Karpas-422 (cell line): ENCODE data around the gene RAB40B. TPM values are rescaled to one million over a fixed set of nuclear protein-coding genes. Genes with fewer than 3 reads are reported as not detected.

ENCODE experiments used
- DNase-seq: peaks from one replicate; pipeline ENCODE4 v3.0.0-alpha.2; 2015
- H2AFZ ChIP-seq: fragments of 200-600 bp; sonication (generic); 2 replicates; pipeline ENCODE4 v1.6.1; 2014; ENCODE audit warnings: antibody characterized with exemption, low read length, mixed read lengths
- H3K27ac ChIP-seq: fragments of 200-600 bp; sonication (generic); 2 replicates; pipeline ENCODE4 v1.5.1; 2014; ENCODE audit warnings: mild to moderate bottlenecking, low read length, moderate library complexity
- H3K27me3 ChIP-seq: fragments of 200-600 bp; sonication (generic); 2 replicates; pipeline ENCODE4 v1.6.1; 2014; ENCODE audit warnings: low read length, mixed read lengths
- H3K36me3 ChIP-seq: fragments of 200-600 bp; sonication (generic); 2 replicates; pipeline ENCODE4 v1.6.1; 2014; ENCODE audit warnings: low read length, mixed read lengths; ENCODE audit not compliant: insufficient read depth
- H3K4me1 ChIP-seq: fragments of 200-600 bp; sonication (generic); 2 replicates; pipeline ENCODE4 v1.6.1; 2014; ENCODE audit warnings: mild to moderate bottlenecking, low read length, mixed read lengths
- H3K4me2 ChIP-seq: fragments of 200-600 bp; sonication (generic); 2 replicates; pipeline ENCODE4 v1.6.1; 2014; ENCODE audit warnings: low read length, low read depth, mild to moderate bottlenecking; ENCODE audit not compliant: poor library complexity, severe bottlenecking
- H3K4me3 ChIP-seq: fragments of 200-600 bp; sonication (generic); 2 replicates; pipeline ENCODE4 v1.5.1; 2014; ENCODE audit warnings: mild to moderate bottlenecking, antibody characterized with exemption, low read length, mixed read lengths
- H3K79me2 ChIP-seq: fragments of 200-600 bp; sonication (generic); 2 replicates; pipeline ENCODE4 v1.6.1; 2014; ENCODE audit warnings: mild to moderate bottlenecking, low read length, mixed read lengths
- H3K9ac ChIP-seq: fragments of 200-600 bp; sonication (generic); 2 replicates; pipeline ENCODE4 v1.6.0; 2014; ENCODE audit warnings: low read length
- H3K9me2 ChIP-seq: fragments of 200-600 bp; sonication (generic), shearing (Covaris generic); replicated peaks from 2 replicates; pipeline ENCODE4 v1.6.0; 2014; ENCODE audit warnings: mild to moderate bottlenecking, low read length, moderate library complexity; ENCODE audit not compliant: insufficient read depth
- H3K9me3 ChIP-seq: fragments of 300-700, 200-600 bp; sonication (generic); 2 replicates; pipeline ENCODE4 v1.6.1; 2014; ENCODE audit warnings: low read length, mixed read lengths
- H4K20me1 ChIP-seq: fragments of 200-600 bp; sonication (generic); 2 replicates; pipeline ENCODE4 v1.6.1; 2014; ENCODE audit warnings: mild to moderate bottlenecking, antibody characterized with exemption, low read length, low read depth; ENCODE audit not compliant: insufficient read depth
- total RNA-seq: library from RNA; depleted of rRNA; stranded (reverse); fragments of >200 nt; shearing (Covaris generic); gene quantifications from 2 replicates; pipeline ENCODE4 v1.2.3, GENCODE V29; 2014; ENCODE audit warnings: low replicate concordance

The RAB40B gene
- total RNA-seq, 1 experiment from 2014 or later, result 1.7 TPM

GRCh38 chr17:82689077-82689476, 9.4 kb downstream of the RAB40B start:
- no peaks in the 10 kb centered on the region for H3K4me1 ChIP-seq
- H3K9me2 ChIP-seq, result no peaks in the 10 kb centered on the region
- no peaks in the 10 kb centered on the region for H3K9me3 ChIP-seq
- H3K79me2 ChIP-seq, result no peaks in the 10 kb centered on the region
- H3K27me3 ChIP-seq, result no peaks in the 10 kb centered on the region
- no peak overlapping the region for H3K4me2 ChIP-seq
- no peak overlapping the region for H2AFZ ChIP-seq
- no peak overlapping the region for H3K9ac ChIP-seq
- H3K27ac ChIP-seq, result no peak overlapping the region
- no peak for DNase-seq
- H4K20me1 ChIP-seq, result no peaks in the 10 kb centered on the region
- H3K36me3 ChIP-seq, result no peaks in the 10 kb centered on the region; the same call in 1 of the 2 replicates
- no peak overlapping the region for H3K4me3 ChIP-seq

GRCh38 chr17:82687871-82688270, 10.6 kb downstream of the RAB40B start:
- H3K27me3 ChIP-seq, result no peaks in the 10 kb centered on the region
- H3K9me3 ChIP-seq, result no peaks in the 10 kb centered on the region
- no peaks in the 10 kb centered on the region for H3K36me3 ChIP-seq
- no peak overlapping the region for H3K4me2 ChIP-seq
- no peak overlapping the region for H3K4me3 ChIP-seq
- H4K20me1 ChIP-seq, result no peaks in the 10 kb centered on the region
- no peak overlapping the region for H3K9ac ChIP-seq
- no peaks in the 10 kb centered on the region for H3K9me2 ChIP-seq
- no peak for DNase-seq
- H3K27ac ChIP-seq, result no peak overlapping the region
- no peaks in the 10 kb centered on the region for H3K4me1 ChIP-seq
- no peaks in the 10 kb centered on the region for H3K79me2 ChIP-seq
- no peak overlapping the region for H2AFZ ChIP-seq

- H4K20me1 ChIP-seq, result no peaks in the 10 kb centered on the region
- H3K27ac ChIP-seq, result no peak overlapping the region
- DNase-seq, result no peak
Observed at GRCh38 chr17:82687375-82687861, 11.1 kb downstream of the RAB40B start.

GRCh38 chr17:82686366-82687324, 11.9 kb downstream of the RAB40B start:
- no peak overlapping the region for H2AFZ ChIP-seq
- DNase-seq, result no peak
- H3K9me3 ChIP-seq, result peaks cover 3% of the 10 kb centered on the region; the same call in 1 of the 2 replicates
- H3K27me3 ChIP-seq, result no peaks in the 10 kb centered on the region
- H3K79me2 ChIP-seq, result no peaks in the 10 kb centered on the region
- no peak overlapping the region for H3K4me2 ChIP-seq
- H3K4me3 ChIP-seq, result no peak overlapping the region
- H3K9me2 ChIP-seq, result no peaks in the 10 kb centered on the region
- H3K4me1 ChIP-seq, result no peaks in the 10 kb centered on the region
- H3K27ac ChIP-seq, result no peak overlapping the region
- no peak overlapping the region for H3K9ac ChIP-seq
- no peaks in the 10 kb centered on the region for H4K20me1 ChIP-seq
- H3K36me3 ChIP-seq, result no peaks in the 10 kb centered on the region

More at GRCh38 chr17:82687375-82687861, 11.1 kb downstream of the RAB40B start:
- no peak overlapping the region for H3K4me3 ChIP-seq
- no peak overlapping the region for H3K4me2 ChIP-seq
- no peaks in the 10 kb centered on the region for H3K36me3 ChIP-seq
- no peaks in the 10 kb centered on the region for H3K79me2 ChIP-seq
- H3K9me2 ChIP-seq, result no peaks in the 10 kb centered on the region
- H3K27me3 ChIP-seq, result no peaks in the 10 kb centered on the region
- H3K9me3 ChIP-seq, result no peaks in the 10 kb centered on the region; the same call in 1 of the 2 replicates
- no peak overlapping the region for H2AFZ ChIP-seq
- H3K9ac ChIP-seq, result no peak overlapping the region
- no peaks in the 10 kb centered on the region for H3K4me1 ChIP-seq

GRCh38 chr17:82685291-82685690, 13.2 kb downstream of the RAB40B start:
- Histone ChIP-seq H3K4me2 (no peak overlapping the region), H3K27ac (no peak overlapping the region), H3K36me3 (no peaks in the 10 kb centered on the region), H4K20me1 (no peaks in the 10 kb centered on the region), H3K9me3 (peaks cover 8% of the 10 kb centered on the region), H2AFZ (no peak overlapping the region), H3K9ac (no peak overlapping the region), H3K79me2 (no peaks in the 10 kb centered on the region), H3K27me3 (no peaks in the 10 kb centered on the region), H3K9me2 (no peaks in the 10 kb centered on the region), H3K4me1 (no peaks in the 10 kb centered on the region), H3K4me3 (no peak overlapping the region)
- no peak for DNase-seq

- Histone ChIP-seq H3K9me2 (no peaks in the 10 kb centered on the region), H3K4me1 (no peaks in the 10 kb centered on the region), H3K9me3 (peaks cover 8% of the 10 kb centered on the region), H3K4me3 (no peak overlapping the region), H4K20me1 (no peaks in the 10 kb centered on the region), H3K4me2 (no peak overlapping the region), H3K79me2 (no peaks in the 10 kb centered on the region), H2AFZ (no peak overlapping the region), H3K27me3 (no peaks in the 10 kb centered on the region), H3K36me3 (no peaks in the 10 kb centered on the region), H3K9ac (no peak overlapping the region), H3K27ac (no peak overlapping the region)
- no peak for DNase-seq
Observed at GRCh38 chr17:82684228-82684841, 14.2 kb downstream of the RAB40B start.

GRCh38 chr17:82683534-82683933, 15.0 kb downstream of the RAB40B start:
- Histone ChIP-seq H3K9me3 (peaks cover 8% of the 10 kb centered on the region), H3K9ac (no peak overlapping the region), H3K4me3 (no peak overlapping the region), H3K27ac (no peak overlapping the region), H2AFZ (no peak overlapping the region), H3K4me2 (no peak overlapping the region), H3K79me2 (no peaks in the 10 kb centered on the region), H3K27me3 (no peaks in the 10 kb centered on the region), H3K9me2 (no peaks in the 10 kb centered on the region), H4K20me1 (no peaks in the 10 kb centered on the region), H3K4me1 (no peaks in the 10 kb centered on the region), H3K36me3 (no peaks in the 10 kb centered on the region)
- no peak for DNase-seq

- no peak overlapping the region for H3K4me3 ChIP-seq
- H3K27me3 ChIP-seq, result no peaks in the 10 kb centered on the region
- no peak overlapping the region for H2AFZ ChIP-seq
- H3K9ac ChIP-seq, result no peak overlapping the region
- H3K4me2 ChIP-seq, result no peak overlapping the region
- no peaks in the 10 kb centered on the region for H3K9me2 ChIP-seq
- no peak overlapping the region for H3K27ac ChIP-seq
- H3K9me3 ChIP-seq, result peaks cover 8% of the 10 kb centered on the region
- no peaks in the 10 kb centered on the region for H3K36me3 ChIP-seq
- H3K4me1 ChIP-seq, result no peaks in the 10 kb centered on the region
- H4K20me1 ChIP-seq, result no peaks in the 10 kb centered on the region
- no peaks in the 10 kb centered on the region for H3K79me2 ChIP-seq
- DNase-seq, result no peak
Observed at GRCh38 chr17:82681547-82681946, 17.0 kb downstream of the RAB40B start.
